Measurements from ENCODE around the gene HCFC1. TPM values are rescaled to one million over a fixed set of nuclear protein-coding genes. Genes with fewer than 3 reads are reported as not detected.

The HCFC1 gene
- total RNA-seq, 1 experiment from 2014 or later: 79.9 TPM

DNA sequence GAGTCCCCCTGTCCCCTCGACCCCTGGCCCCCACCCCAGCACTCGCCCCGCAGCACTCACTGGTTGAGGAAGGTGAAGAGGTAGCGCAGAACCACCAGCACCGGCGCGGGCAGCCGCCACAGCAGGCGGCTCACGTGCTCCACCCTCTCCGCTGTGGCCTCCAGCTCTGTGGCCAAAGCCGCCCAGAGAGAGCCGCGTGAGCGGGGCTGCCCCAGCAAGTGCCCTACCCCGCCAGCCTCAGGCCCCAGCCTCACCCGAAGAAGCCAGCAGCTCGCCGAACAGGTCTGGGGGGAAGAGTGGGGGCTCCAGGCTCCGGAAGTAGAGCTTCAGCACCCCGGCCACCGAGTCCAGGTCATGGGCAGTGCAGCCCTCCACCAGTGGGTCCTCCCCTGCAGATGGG lies 61.2 kb downstream of the HCFC1 start:
- DNase-seq: no peak
- no peaks in the 10 kb centered on the region for H4K20me1 ChIP-seq (ENCODE audit: insufficient read depth)
- no peaks in the 10 kb centered on the region for H3K79me2 ChIP-seq (ENCODE audit: low read depth)
- H3K9me3 ChIP-seq (ENCODE audit: insufficient read depth, low read depth): no peaks in the 10 kb centered on the region
- intact Hi-C loops (cut with micrococcal nuclease; ENCODE audit: unreplicated experiment): no loop called here
- H3K9me2 ChIP-seq (ENCODE audit: insufficient read depth): no peaks in the 10 kb centered on the region
- no peak overlapping the region for H2AFZ ChIP-seq
- no peaks in the 10 kb centered on the region for H3F3A ChIP-seq (ENCODE audit: insufficient read depth, low read depth)
- no peak overlapping the region for H3K4me3 ChIP-seq
- H3K36me3 ChIP-seq (ENCODE audit: low read depth): no peaks in the 10 kb centered on the region
- no peaks in the 10 kb centered on the region for H3K27me3 ChIP-seq (ENCODE audit: insufficient read depth, low read depth)
- TF ChIP-seq EZH2 (IDR thresholded peaks at IDR 0.05; ENCODE audit: low read depth): no peak
- H3K4me1 ChIP-seq (replicated peaks; ENCODE audit: insufficient read depth): no peaks in the 10 kb centered on the region
- CTCF ChIA-PET: interaction anchor here (0.6 to 0.7 kb wide), 3 partner anchors 16 to 56 kb away, joined by 7 to 19 read pairs (median 9); no protein-coding TSS in a partner anchor
- BruUV-seq (replicated peaks): no TSS peak
- POLR2A ChIA-PET (ENCODE audit: unreplicated experiment): interaction anchor here (0.7 kb wide), 2 partner anchors 85 to 116 kb away, joined by 3 read pairs; partner anchors contain the start of gene SSR4
- H3K27ac ChIP-seq: no peak overlapping the region
- no peak overlapping the region for H3K4me2 ChIP-seq

- no peaks in the 10 kb centered on the region for H3F3A ChIP-seq (ENCODE audit: insufficient read depth, low read depth)
- no peaks in the 10 kb centered on the region for H3K9me2 ChIP-seq (ENCODE audit: insufficient read depth)
- POLR2A ChIA-PET (ENCODE audit: unreplicated experiment): no interaction called here
- CTCF ChIA-PET: no interaction called here
- no peaks in the 10 kb centered on the region for H3K4me1 ChIP-seq (replicated peaks; ENCODE audit: insufficient read depth)
- H3K27ac ChIP-seq: no peak overlapping the region
- no peak overlapping the region for H3K4me2 ChIP-seq
- H4K20me1 ChIP-seq (ENCODE audit: insufficient read depth): no peaks in the 10 kb centered on the region
- BruUV-seq (replicated peaks): no TSS peak
- no peaks in the 10 kb centered on the region for H3K79me2 ChIP-seq (ENCODE audit: low read depth)
- no peaks in the 10 kb centered on the region for H3K9me3 ChIP-seq (ENCODE audit: insufficient read depth, low read depth)
- H3K4me3 ChIP-seq: no peak overlapping the region
- H2AFZ ChIP-seq: no peak overlapping the region
- no peak for DNase-seq
- H3K36me3 ChIP-seq (ENCODE audit: low read depth): no peaks in the 10 kb centered on the region
- intact Hi-C loops (cut with micrococcal nuclease; ENCODE audit: unreplicated experiment): no loop called here
- TF ChIP-seq EZH2 (IDR thresholded peaks at IDR 0.05; ENCODE audit: low read depth) (no peak), CTCF (conservative IDR thresholded peaks at IDR 0.05) (no peak)
- no peaks in the 10 kb centered on the region for H3K27me3 ChIP-seq (ENCODE audit: insufficient read depth, low read depth)
Observed at GRCh38 chrX:153909980-153910360, 61.6 kb downstream of the HCFC1 start.

GRCh38 chrX:153909024-153909979 lies 62.3 kb downstream of the HCFC1 start:
- Histone ChIP-seq H3K9me2 (ENCODE audit: insufficient read depth) (no peaks in the 10 kb centered on the region), H3F3A (ENCODE audit: insufficient read depth, low read depth) (no peaks in the 10 kb centered on the region), H3K4me2 (no peak overlapping the region), H3K79me2 (ENCODE audit: low read depth) (no peaks in the 10 kb centered on the region), H3K9me3 (ENCODE audit: insufficient read depth, low read depth) (no peaks in the 10 kb centered on the region), H4K20me1 (ENCODE audit: insufficient read depth) (no peaks in the 10 kb centered on the region), H3K36me3 (ENCODE audit: low read depth) (no peaks in the 10 kb centered on the region), H3K27me3 (ENCODE audit: insufficient read depth, low read depth) (no peaks in the 10 kb centered on the region), H3K4me3 (no peak overlapping the region), H3K27ac (no peak overlapping the region), H2AFZ (no peak overlapping the region), H3K4me1 (replicated peaks; ENCODE audit: insufficient read depth) (no peaks in the 10 kb centered on the region)
- TF ChIP-seq EZH2 (IDR thresholded peaks at IDR 0.05; ENCODE audit: low read depth) (no peak), CTCF (conservative IDR thresholded peaks at IDR 0.05) (no peak)
- CTCF ChIA-PET: no interaction called here
- intact Hi-C loops (cut with micrococcal nuclease; ENCODE audit: unreplicated experiment): no loop called here
- no peak for DNase-seq
- no TSS peak for BruUV-seq (replicated peaks)
- POLR2A ChIA-PET (ENCODE audit: unreplicated experiment): no interaction called here
